ENCODE measurements around the gene ATP2B2.

ATP2B2 gene

GRCh38 chr3:10426346-10427220 is 78.8 kb downstream of the ATP2B2 start:
- no peak for DNase-seq (ENCODE audit: low spot score)

GRCh38 chr3:10423171-10423882 is 82.1 kb downstream of the ATP2B2 start:
- no peak for DNase-seq (ENCODE audit: low spot score)

GRCh38 chr3:10421996-10422395 is 83.4 kb downstream of the ATP2B2 start:
- DNase-seq (ENCODE audit: low spot score) = no peak

DNA sequence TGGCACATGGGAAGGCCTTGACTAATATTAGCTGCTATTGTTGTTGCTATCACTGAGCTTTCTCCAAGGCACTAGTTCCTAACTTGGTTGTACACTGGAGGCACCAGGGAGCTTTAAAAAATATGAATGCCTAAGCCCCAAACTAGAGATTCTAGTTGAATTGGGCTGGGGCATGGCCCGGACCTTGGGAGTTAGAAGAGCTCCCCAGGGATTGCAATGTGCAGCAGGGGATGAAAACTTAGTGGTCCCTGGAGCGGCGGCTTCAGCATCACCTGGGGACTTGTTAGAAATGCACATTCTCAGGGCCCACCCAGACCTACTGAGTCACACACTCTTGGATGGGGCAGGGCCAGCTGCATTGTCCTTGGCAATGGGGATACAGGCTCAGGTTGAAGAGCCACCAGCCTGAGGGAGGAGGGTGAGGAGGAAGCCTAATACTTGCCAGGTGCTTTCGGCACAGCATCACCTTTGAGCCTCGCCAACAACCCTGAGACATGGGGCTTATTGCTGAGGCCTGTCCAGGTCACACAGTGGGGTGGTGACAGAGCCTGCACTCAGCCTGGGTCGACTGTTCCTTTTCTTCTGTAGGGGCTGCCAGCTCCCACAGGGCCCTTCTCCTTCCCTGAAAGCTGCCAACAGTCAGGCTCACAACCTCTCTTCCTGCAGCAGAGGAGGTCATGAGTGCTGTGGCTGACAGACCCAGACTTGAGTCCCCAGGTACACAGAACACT is 84.5 kb downstream of the ATP2B2 start:
- DNase-seq (ENCODE audit: low spot score) = no peak

DNA sequence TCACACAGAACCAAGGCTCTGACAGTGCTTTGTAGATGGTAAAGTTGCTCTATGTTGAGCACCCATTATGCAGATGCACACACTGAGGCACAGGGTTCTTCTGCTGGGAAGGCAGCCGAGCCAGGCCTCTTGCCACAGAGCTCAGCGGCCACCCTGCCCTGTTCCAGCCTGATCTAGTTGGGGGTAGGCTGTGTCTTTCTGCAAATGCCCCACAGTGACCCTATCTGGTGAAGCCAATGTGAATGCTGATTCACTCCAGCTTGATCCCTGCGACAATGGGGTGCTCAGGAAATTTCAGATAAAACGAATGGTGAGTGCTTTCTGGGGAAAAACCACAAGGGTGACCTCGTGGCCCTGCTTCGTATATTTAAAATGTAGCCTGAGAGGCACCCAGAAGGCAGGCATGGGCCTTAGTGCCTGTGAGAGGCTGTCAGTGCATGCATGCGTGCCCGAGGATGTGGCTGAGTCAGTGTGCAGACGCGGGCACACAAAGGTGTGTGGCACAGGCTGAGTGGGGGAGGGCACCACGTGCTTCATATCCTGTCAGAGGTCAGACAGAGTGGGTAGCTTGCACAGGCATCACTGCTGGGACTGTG is 85.7 kb downstream of the ATP2B2 start:
- no peak for DNase-seq (ENCODE audit: low spot score)

- no peak for DNase-seq (ENCODE audit: low spot score)
These were observed 87.5 kb downstream of the ATP2B2 start for GRCh38 chr3:10417847-10418246.

DNA sequence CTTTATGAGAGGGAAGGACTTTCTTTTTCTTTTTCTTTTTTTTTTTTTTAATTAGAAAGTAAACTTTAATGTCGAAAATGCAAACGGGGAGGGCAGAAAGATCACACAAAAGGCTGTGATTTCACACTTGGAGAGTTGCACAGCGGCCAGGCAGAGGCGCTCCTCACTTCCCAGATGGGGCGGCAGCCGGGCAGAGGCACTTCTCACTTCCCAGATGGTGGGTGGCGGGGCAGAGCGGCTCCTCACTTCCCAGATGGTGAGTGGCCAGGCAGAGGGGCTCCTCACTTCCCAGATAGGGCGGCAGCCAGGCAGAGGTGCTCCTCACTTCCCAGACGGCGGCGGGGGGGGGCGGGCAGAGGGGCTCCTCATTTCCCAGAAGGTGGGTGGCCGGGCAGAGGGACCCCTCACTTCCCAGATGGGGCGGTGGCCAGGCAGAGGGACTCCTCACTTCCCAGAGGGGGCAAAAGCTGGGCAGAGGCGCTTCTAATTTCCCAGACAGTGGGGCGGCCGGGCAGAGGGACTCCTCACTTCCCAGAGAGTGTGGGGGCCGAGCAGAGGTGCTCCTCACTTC is 88.6 kb downstream of the ATP2B2 start:
- no peak for DNase-seq (ENCODE audit: low spot score)

DNA sequence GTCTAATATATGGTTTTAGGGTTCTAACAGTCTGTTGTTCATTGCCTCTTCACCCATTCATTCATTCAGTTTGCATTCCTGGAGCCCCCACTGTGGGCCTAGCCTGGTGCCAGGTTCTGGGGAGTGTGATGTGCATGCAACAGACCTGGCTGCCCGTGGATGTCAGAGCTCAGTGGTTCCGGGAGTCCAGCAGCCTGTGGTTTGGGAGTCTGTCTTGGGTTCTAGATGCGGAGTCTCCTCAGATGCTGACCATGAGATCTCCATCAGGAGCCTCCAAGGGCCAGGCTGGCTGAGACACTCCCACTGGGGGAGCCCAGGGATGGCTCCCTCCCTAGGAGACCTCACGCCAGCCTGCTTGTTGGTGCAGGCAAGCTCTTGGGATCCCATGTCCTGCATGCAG is 92.3 kb downstream of the ATP2B2 start:
- DNase-seq (ENCODE audit: low spot score) = no peak

DNA sequence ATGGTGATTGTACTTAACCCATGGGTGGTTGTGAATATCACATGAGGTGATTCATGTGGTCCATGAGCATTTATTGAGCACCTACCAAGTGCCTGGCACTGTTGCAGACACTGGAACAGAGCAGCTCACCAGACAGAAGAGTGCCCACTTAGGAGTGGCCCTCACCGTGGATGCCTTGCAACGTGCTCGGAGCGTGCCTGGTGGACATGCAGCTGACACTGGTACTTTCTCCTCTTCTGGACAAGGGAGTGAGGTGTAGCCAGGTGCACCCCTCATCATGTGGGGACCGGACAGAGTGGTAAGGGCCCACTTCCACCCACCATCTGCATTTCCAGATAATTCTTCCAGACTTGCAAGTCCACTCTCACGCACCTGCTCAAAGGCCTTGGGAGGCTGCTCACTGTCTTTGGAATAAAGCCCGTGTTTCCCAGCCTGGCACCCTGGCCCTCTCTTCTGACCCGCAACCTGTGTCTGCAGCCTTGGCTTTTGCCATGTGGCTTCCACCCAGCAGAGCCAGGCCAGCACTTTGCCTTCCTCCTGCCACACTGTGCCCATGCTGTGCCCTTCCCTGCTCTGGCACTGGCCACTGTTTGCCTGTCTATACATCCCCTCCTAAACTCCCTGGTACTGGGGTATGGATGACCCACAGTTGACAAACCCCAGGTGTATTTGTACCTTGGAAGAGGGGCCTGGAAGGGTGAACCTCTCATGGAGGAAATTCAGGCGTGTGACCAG is 93.6 kb downstream of the ATP2B2 start:
- no peak for DNase-seq (ENCODE audit: low spot score)

DNA sequence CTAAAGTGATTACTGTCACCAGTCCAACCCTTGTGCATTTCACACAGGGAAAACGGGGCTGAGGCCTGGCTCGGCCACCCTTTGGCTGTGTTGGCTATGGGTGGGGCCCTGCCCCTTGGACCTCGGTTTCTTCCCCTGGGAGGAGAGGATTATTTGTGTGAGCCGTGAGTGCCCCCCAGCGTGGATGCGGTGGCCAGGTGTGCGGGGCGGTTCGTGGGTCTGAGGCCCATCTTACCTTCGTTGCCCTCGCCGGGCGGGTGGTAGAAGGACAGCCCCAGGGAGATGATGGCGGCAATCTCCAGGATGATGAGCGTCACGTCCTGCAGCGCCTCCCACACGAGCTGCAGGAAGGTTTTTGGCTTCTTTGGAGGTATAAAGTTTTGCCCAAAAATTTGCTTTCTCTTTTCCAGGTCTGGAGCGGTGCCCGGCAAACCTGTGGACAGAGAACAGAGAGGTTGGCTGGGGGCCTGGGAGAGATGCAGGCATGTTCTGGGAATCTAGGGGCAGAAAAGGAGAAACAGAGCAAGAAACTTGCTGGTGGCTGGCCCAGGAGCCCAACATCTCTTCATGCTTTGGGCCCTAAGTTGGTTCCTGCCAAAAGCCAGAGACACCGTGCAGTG is 94.9 kb downstream of the ATP2B2 start:
- no peak for DNase-seq (ENCODE audit: low spot score)

- DNase-seq (ENCODE audit: low spot score) = no peak
These were observed 96.7 kb downstream of the ATP2B2 start for GRCh38 chr3:10408680-10409079.

GRCh38 chr3:10407361-10407760 is 98.0 kb downstream of the ATP2B2 start:
- no peak for DNase-seq (ENCODE audit: low spot score)

GRCh38 chr3:10406414-10406813 is 99.0 kb downstream of the ATP2B2 start:
- DNase-seq (ENCODE audit: low spot score) = no peak

DNA sequence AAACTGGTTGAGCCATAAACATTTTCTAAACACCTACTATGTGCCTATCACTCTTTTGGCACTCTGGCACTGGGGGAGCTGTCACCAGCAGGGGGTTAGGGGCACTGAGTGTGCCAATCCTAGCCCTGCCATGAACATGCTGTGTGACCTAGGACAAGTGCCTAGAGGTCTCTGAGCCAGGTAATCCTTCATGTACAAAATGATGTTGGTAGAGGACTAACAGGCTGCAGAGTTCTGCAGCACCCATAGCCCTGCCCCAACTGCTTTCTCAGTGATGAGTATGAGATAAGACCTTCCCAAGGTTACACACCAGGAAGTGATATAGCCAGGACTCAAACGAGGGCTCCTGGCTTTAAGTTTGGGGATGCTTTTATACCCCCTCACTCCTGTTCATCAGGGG is 99.6 kb downstream of the ATP2B2 start:
- DNase-seq (ENCODE audit: low spot score) = no peak

- DNase-seq (ENCODE audit: low spot score) = no peak
These were observed 100.5 kb downstream of the ATP2B2 start for GRCh38 chr3:10404876-10405275.

- DNase-seq (ENCODE audit: low spot score) = no peak
These were observed 101.0 kb downstream of the ATP2B2 start for GRCh38 chr3:10404377-10404776.

DNA sequence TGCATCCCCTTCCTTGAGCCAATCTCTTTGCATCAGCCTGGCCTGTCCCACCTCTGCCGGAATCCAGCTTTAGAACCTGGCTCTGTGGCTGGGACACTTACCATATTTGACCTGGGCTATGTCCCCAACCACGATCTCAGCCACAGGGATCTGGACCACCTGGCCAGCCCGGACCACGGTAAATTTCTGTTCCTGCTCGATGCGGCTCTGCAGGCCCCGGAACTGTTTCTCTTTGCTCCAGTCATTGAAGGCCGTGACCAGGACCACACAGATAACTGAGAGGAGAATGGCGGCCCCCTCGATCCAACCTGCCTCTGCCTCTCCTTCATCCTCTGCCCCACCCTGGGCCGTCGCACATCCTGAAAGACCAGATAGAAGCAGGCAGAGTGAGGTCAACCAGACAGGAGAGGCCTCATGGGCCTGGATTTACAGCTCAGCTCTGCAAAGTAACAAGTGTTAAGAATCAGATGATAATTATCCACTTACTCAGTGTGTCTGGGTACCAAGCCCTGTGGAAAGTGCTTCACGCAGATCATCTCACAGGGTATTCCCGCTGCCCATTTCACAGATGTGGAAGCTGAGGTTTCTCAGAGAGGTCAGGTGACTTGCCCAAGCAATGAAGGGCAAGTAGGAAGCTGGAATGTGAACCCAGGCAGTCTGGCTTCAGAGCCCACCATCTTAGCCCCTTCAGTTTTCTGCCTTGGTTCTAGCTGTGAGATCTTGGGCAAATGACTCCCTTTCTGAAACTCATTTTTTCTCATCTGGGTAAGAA is 103.2 kb downstream of the ATP2B2 start:
- no peak for DNase-seq (ENCODE audit: low spot score)

- no peak for DNase-seq (ENCODE audit: low spot score)
These were observed 104.5 kb downstream of the ATP2B2 start for GRCh38 chr3:10400749-10401495.

GRCh38 chr3:10400050-10400748 is 105.2 kb downstream of the ATP2B2 start:
- DNase-seq (ENCODE audit: low spot score) = no peak

Measured in pons (tissue), 1 donor.